OCI-LY1 (cell line): Measurements from ENCODE around the gene ADAM33.

ENCODE experiments used
- H2AFZ ChIP-seq: fragments of 200-600 bp; sonication (generic), shearing (Covaris generic); 2 replicates; pipeline ENCODE4 v1.6.0; 2014; ENCODE audit warnings: antibody characterized with exemption, mild to moderate bottlenecking, low read length
- H3F3A ChIP-seq: fragments of 200-600 bp; sonication (generic), shearing (Covaris generic); 2 replicates; pipeline ENCODE4 v1.6.0; 2014; ENCODE audit warnings: mild to moderate bottlenecking, antibody characterized with exemption, low read length, moderate library complexity; ENCODE audit not compliant: insufficient read depth
- H3K27ac ChIP-seq: fragments of 200-600 bp; sonication (generic); 2 replicates; pipeline ENCODE4 v1.5.1; 2014; ENCODE audit warnings: low read length, mixed run types, mild to moderate bottlenecking, low read depth; ENCODE audit not compliant: poor library complexity, severe bottlenecking
- H3K27me3 ChIP-seq: fragments of 200-600 bp; sonication (generic); 2 replicates; pipeline ENCODE4 v1.6.0; 2014; ENCODE audit warnings: antibody characterized with exemption, mild to moderate bottlenecking, low read length, moderate library complexity; ENCODE audit not compliant: insufficient read depth
- H3K36me3 ChIP-seq: fragments of 200-600 bp; sonication (generic); 2 replicates; pipeline ENCODE4 v1.6.1; 2014; ENCODE audit warnings: mild to moderate bottlenecking, antibody characterized with exemption, low read length, moderate library complexity, mixed read lengths; ENCODE audit not compliant: insufficient read depth
- H3K4me1 ChIP-seq: fragments of 200-600 bp; sonication (generic); 2 replicates; pipeline ENCODE4 v1.5.1; 2014; ENCODE audit warnings: mild to moderate bottlenecking, low read length, moderate library complexity; ENCODE audit not compliant: insufficient read depth, severe bottlenecking
- H3K4me2 ChIP-seq: fragments of 200-600 bp; sonication (generic), shearing (Covaris generic); 2 replicates; pipeline ENCODE4 v1.6.1; 2014; ENCODE audit warnings: low read length
- H3K4me3 ChIP-seq: fragments of 200-600 bp; sonication (generic); 2 replicates; pipeline ENCODE4 v1.5.1; 2014; ENCODE audit warnings: low read length, low read depth, mild to moderate bottlenecking, mixed read lengths; ENCODE audit not compliant: poor library complexity, severe bottlenecking
- H3K79me2 ChIP-seq: fragments of 200-600 bp; shearing (Covaris generic); 2 replicates; pipeline ENCODE4 v1.6.1; 2016; ENCODE audit warnings: mixed run types, low read length, mixed read lengths; ENCODE audit not compliant: insufficient read depth
- H3K9ac ChIP-seq: fragments of 200-600 bp; sonication (generic), shearing (Covaris generic); 2 replicates; pipeline ENCODE4 v1.6.1; 2014; ENCODE audit warnings: mild to moderate bottlenecking, low read length, mixed read lengths
- H3K9me2 ChIP-seq: fragments of 200-600 bp; sonication (generic), shearing (Covaris generic); 2 replicates; pipeline ENCODE4 v1.6.1; 2014; ENCODE audit warnings: low read depth, mild to moderate bottlenecking, low read length, mixed read lengths
- H3K9me3 ChIP-seq: fragments of 200-600 bp; shearing (Covaris generic); 2 replicates; pipeline ENCODE4 v1.6.1; 2014; ENCODE audit warnings: low read length, mixed read lengths
- H4K20me1 ChIP-seq: fragments of 200-600 bp; sonication (generic), shearing (Covaris generic); 2 replicates; pipeline ENCODE4 v1.6.0; 2016; ENCODE audit warnings: mild to moderate bottlenecking, low read length; ENCODE audit not compliant: insufficient read depth
- EZH2 ChIP-seq: fragments of 200-600 bp; sonication (generic), shearing (Covaris generic); IDR thresholded peaks from 2 replicates; pipeline ENCODE4 v1.8.0; 2017; ENCODE audit warnings: borderline replicate concordance, mixed run types, mild to moderate bottlenecking, antibody characterized with exemption, low read length, moderate library complexity, mixed read lengths
- TF ChIP-seq, protein P1 (sequence below): fragments of 200-600 bp; sonication (generic), shearing (Covaris generic); IDR thresholded peaks from 2 replicates; pipeline ENCODE4 v1.5.1; 2017; ENCODE audit warnings: mild to moderate bottlenecking, antibody characterized with exemption, low read length, moderate library complexity, mixed read lengths

ADAM33 gene

DNA sequence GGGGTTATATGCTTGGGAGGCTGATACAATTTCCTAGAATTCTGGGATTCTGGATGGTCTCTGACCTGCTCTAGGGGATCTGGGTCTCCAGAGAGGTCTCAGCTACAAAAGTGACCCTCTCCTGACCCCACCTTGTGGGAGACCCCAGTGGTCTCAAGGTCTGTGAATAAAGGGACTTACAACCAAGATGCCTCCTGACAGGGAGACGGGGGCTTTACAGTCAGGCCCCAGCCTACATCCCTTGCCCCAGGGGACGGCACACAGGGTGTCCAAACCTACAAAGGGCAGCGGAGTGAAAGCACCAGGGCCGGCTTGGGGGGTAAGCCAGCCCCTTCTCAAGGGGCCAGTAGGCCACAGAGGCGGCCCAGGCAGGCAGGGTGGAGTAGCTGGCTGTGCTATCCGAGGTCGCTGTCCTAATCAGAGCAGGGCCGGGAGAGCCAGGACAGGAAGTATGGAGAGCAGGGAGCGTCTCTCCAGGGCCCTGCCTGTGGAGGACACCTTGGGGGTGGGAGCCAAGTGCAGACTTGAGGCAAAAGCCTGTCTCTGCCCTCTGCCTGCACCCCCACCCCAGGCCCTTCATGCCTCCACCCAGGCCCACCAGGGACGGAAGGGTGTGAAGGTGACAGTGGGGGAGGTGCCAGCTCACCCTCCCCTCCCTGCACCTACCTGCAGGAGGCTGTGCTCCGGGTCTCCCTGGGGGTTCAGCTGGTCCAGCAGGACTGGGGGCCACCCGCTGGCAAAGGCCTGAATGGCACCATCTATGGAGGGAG, 22.1 kb downstream of the ADAM33 start:
- H3K4me1 ChIP-seq, result no peaks in the 10 kb centered on the region
- H4K20me1 ChIP-seq, result no peaks in the 10 kb centered on the region
- TF ChIP-seq, protein P1, sequence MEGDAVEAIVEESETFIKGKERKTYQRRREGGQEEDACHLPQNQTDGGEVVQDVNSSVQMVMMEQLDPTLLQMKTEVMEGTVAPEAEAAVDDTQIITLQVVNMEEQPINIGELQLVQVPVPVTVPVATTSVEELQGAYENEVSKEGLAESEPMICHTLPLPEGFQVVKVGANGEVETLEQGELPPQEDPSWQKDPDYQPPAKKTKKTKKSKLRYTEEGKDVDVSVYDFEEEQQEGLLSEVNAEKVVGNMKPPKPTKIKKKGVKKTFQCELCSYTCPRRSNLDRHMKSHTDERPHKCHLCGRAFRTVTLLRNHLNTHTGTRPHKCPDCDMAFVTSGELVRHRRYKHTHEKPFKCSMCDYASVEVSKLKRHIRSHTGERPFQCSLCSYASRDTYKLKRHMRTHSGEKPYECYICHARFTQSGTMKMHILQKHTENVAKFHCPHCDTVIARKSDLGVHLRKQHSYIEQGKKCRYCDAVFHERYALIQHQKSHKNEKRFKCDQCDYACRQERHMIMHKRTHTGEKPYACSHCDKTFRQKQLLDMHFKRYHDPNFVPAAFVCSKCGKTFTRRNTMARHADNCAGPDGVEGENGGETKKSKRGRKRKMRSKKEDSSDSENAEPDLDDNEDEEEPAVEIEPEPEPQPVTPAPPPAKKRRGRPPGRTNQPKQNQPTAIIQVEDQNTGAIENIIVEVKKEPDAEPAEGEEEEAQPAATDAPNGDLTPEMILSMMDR, result no peak
- TF ChIP-seq EZH2, result no peak
- no peak overlapping the region for H3K27ac ChIP-seq
- H3K27me3 ChIP-seq, result 0 out of 2 replicates have a peak, but pooled peaks cover 3% of the 10 kb centered on the region
- H3K4me3 ChIP-seq, result no peak overlapping the region
- no peaks in the 10 kb centered on the region for H3K9me2 ChIP-seq
- no peak overlapping the region for H3K9ac ChIP-seq
- H3K9me3 ChIP-seq, result no peaks in the 10 kb centered on the region
- H3F3A ChIP-seq, result no peaks in the 10 kb centered on the region
- no peak overlapping the region for H2AFZ ChIP-seq
- H3K36me3 ChIP-seq, result no peaks in the 10 kb centered on the region
- H3K4me2 ChIP-seq, result no peak overlapping the region
- H3K79me2 ChIP-seq, result no peaks in the 10 kb centered on the region

DNA sequence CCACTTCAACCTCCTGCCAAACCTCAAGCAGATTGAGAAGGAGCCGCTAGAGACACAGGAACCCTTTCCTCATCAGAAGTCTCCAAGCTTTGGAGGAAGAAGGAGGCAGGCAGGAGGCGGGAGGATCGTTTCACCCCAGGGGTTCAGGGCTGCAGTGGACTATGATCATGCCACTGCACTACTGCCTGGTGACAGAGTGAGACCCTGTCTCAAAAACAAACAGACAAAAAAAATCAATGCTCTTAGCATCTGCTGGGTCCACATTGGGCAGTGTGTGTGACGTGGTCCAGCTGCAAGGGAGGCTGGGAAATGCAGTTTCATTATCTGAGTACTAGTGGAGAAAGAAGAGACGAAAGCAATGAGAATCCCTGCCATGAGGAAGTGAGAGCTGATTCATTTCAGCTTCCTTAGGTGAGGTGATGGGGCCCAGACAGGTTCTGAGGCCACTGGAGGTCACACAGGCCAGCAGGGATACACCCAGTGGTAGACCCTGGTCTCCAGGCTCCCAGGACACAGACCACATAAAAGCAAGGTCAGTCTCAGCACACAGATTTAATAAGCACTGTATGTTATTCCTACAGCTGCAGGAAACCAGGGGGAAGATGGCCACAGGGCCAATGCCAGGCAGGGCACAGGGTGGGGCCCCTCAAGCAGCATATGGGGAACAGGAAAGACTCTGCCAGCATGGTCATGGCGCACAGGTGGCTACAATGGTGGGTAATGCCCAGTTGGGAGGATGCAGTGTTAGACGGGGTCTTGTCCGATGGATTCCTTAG, 22.9 kb downstream of the ADAM33 start:
- H3K9me3 ChIP-seq, result no peaks in the 10 kb centered on the region
- H3K4me1 ChIP-seq, result no peaks in the 10 kb centered on the region
- H3F3A ChIP-seq, result no peaks in the 10 kb centered on the region
- H2AFZ ChIP-seq, result no peak overlapping the region
- 0 out of 2 replicates have a peak, but pooled peaks cover 3% of the 10 kb centered on the region for H3K27me3 ChIP-seq
- H3K9ac ChIP-seq, result no peak overlapping the region
- H3K36me3 ChIP-seq, result no peaks in the 10 kb centered on the region
- TF ChIP-seq, protein P1, result no peak
- no peak for TF ChIP-seq EZH2
- H3K4me3 ChIP-seq, result no peak overlapping the region
- H4K20me1 ChIP-seq, result no peaks in the 10 kb centered on the region
- no peaks in the 10 kb centered on the region for H3K9me2 ChIP-seq
- H3K27ac ChIP-seq, result no peak overlapping the region
- H3K4me2 ChIP-seq, result no peak overlapping the region
- no peaks in the 10 kb centered on the region for H3K79me2 ChIP-seq

DNA sequence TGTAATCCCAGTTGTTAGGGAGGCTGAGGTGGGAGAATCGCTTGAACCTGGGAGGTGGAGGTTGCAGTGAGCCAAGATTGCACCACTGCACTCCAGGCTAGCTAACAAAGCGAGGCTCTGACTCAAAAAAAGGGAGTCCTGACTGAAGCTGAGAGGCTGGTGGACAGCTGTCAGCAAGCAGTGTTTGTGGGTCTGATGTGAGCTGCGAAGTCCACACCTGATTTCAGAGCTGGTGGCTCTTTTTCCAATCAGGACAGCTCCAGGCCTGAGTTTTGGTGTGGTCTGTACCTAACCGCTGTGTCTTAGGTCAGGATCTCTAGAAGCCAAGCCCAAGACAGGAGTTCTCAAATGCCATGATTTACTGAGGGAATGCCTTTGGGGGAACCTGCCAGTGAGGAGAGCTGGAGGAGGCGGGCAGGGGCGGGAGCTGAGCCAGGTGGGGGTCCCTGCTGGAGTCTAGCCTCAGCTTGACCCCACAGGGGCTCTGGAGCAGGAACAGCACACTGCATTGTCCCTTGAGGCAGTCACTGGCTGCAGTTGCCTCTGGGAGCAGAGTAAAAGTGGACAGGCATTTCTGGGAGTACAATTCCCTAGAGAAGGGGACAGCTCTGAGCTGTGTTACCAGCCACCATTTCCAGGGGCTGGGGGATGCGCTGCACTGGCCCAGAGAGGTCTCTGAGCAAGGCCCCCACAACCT, 23.6 kb downstream of the ADAM33 start:
- Histone ChIP-seq H3K27me3 (0 out of 2 replicates have a peak, but pooled peaks cover 3% of the 10 kb centered on the region), H3K36me3 (no peaks in the 10 kb centered on the region), H3F3A (no peaks in the 10 kb centered on the region), H3K4me1 (peaks cover 4% of the 10 kb centered on the region), H3K79me2 (no peaks in the 10 kb centered on the region), H3K4me3 (no peak overlapping the region), H3K4me2 (no peak overlapping the region), H3K9me2 (no peaks in the 10 kb centered on the region), H3K27ac (no peak overlapping the region), H3K9me3 (no peaks in the 10 kb centered on the region), H3K9ac (no peak overlapping the region), H4K20me1 (no peaks in the 10 kb centered on the region), H2AFZ (no peak overlapping the region)
- no peak for TF ChIP-seq EZH2
- TF ChIP-seq, protein P1, result no peak
